ENCODE data around the gene SIRT1. TPM values are rescaled to one million over a fixed set of nuclear protein-coding genes. Genes with fewer than 3 reads are reported as not detected.
A peak's percentile ranks its signal among the peaks of the same experiment; 100 is the strongest.

Gene SIRT1
- total RNA-seq, 4 donors from 2014 or later, result 18.7 to 21.5 (median 19.9) TPM

DNA sequence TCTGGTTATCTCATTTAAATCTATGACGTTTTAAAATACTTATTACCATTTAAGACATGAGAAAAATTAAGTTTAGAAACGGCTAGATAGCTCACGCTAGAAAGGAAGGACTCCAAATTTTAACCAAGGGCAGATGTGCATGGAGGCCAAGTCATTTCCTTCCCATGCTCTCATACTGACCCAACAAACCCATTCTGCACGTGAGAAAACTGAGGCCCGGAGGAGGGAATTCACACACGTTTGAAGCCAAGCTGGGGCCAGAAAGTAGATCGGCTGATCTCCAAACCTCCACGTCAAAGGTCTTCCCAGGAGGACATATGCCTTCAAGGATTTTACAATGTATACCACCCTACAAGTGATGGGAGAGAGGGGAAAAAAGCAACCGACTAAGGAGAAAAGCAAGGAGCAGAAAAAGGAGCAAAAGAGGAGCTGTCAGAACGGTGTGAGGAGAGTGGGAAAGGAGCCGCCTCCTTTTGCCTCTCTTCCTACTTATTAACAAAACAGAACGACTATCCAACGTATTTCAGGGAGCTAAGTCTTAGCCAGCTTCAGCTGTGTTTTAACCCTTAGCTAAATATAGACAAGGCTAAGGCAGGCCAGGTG lies 645 bp upstream of the SIRT1 start:
- peaks cover 18% of the 10 kb centered on the region in 2 donors for H3K4me1 ChIP-seq
- in situ Hi-C loops (cut with MboI; ENCODE audit: low sequenced_read_pairs in 4 of 4) (loop anchor here in 2 of 4 donors (10.0 to 25.0 kb wide), 3 partner anchors 178 to 453 kb away; partner anchors contain the start of genes HERC4 (in 1 of the 2), HNRNPH3 (in 1 of the 2) and PBLD (in 1 of the 2)), intact Hi-C loops (cut with DNase I; ENCODE audit: low total_unique reads) (loop anchor here (1.0 to 10.0 kb wide), 6 partner anchors 28 to 447 kb away; partner anchors contain the start of gene HERC4)
- H3K27ac ChIP-seq, result peak overlapping the region; percentile 87 to 96 (median 94)
- TF ChIP-seq POLR2A (IDR thresholded peaks at IDR 0.05), result no peak
- TF ChIP-seq, protein P1, sequence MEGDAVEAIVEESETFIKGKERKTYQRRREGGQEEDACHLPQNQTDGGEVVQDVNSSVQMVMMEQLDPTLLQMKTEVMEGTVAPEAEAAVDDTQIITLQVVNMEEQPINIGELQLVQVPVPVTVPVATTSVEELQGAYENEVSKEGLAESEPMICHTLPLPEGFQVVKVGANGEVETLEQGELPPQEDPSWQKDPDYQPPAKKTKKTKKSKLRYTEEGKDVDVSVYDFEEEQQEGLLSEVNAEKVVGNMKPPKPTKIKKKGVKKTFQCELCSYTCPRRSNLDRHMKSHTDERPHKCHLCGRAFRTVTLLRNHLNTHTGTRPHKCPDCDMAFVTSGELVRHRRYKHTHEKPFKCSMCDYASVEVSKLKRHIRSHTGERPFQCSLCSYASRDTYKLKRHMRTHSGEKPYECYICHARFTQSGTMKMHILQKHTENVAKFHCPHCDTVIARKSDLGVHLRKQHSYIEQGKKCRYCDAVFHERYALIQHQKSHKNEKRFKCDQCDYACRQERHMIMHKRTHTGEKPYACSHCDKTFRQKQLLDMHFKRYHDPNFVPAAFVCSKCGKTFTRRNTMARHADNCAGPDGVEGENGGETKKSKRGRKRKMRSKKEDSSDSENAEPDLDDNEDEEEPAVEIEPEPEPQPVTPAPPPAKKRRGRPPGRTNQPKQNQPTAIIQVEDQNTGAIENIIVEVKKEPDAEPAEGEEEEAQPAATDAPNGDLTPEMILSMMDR (IDR thresholded peaks at IDR 0.05 in 4 of 5, conservative IDR thresholded peaks at IDR 0.05 in 1 of 5), result no peak
- peaks cover 0 to 23% of the 10 kb centered on the region in 2 donors for H3K36me3 ChIP-seq
- H3K27me3 ChIP-seq, result no peaks in the 10 kb centered on the region
- peak in 1 of 2 donors; percentile 16 for DNase-seq
- H3K4me3 ChIP-seq, result peak overlapping the region; percentile 74 to 86 (median 79)
- H3K9me3 ChIP-seq, result no peaks in the 10 kb centered on the region
- ATAC-seq, result peak; percentile 55 to 67

DNA sequence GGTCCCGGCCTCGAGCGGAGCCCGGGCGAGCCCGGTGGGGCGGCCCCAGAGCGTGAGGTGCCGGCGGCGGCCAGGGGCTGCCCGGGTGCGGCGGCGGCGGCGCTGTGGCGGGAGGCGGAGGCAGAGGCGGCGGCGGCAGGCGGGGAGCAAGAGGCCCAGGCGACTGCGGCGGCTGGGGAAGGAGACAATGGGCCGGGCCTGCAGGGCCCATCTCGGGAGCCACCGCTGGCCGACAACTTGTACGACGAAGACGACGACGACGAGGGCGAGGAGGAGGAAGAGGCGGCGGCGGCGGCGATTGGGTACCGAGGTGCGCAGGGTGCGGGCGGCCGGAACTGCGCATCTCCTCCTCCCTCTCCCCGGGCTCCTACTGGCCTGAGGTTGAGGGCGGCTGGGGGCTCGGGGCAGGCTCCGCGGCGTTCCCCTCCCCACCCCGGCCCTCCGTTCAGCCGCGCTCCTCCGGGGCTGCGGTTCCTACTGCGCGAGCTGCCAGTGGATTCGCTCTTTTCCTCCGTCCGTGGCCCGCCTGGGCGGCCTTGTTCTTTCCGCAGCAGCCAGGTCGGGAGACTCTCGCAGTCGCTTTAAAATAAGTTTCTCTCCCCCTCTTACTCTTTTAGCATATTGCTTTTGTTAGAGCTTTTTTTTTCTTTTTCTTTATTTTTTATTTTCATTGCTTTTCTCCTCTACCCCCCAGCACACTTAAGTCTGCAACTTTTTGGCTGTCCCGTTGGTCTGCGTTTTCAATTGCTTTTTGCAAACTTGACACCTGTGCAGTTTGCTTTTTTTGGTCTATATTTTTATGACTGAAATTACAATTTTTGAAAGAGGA lies 600 bp downstream of the SIRT1 start:
- intact Hi-C loops (cut with DNase I; ENCODE audit: low total_unique reads) (loop anchor here (1.0 to 10.0 kb wide), 6 partner anchors 29 to 446 kb away; partner anchors contain the start of gene HERC4), in situ Hi-C loops (cut with MboI; ENCODE audit: low sequenced_read_pairs in 4 of 4) (loop anchor here in 2 of 4 donors (10.0 to 25.0 kb wide), 3 partner anchors 177 to 452 kb away; partner anchors contain the start of genes HERC4 (in 1 of the 2), HNRNPH3 (in 1 of the 2) and PBLD (in 1 of the 2))
- H3K36me3 ChIP-seq, result peaks cover 0 to 35% of the 10 kb centered on the region in 2 donors
- no peaks in the 10 kb centered on the region for H3K27me3 ChIP-seq
- peak in 1 of 2 donors; percentile 72 for TF ChIP-seq POLR2A (IDR thresholded peaks at IDR 0.05)
- TF ChIP-seq, protein P1 (IDR thresholded peaks at IDR 0.05 in 4 of 5, conservative IDR thresholded peaks at IDR 0.05 in 1 of 5), result peak in 1 of 5 experiments; percentile 37
- peak overlapping the region; percentile 87 to 96 (median 94) for H3K27ac ChIP-seq
- DNase-seq (peak; percentile 77 to 78), ATAC-seq (peak; percentile 71 to 72)
- peaks cover 20 to 22% of the 10 kb centered on the region in 2 donors for H3K4me1 ChIP-seq
- H3K4me3 ChIP-seq, result peak overlapping the region; percentile 74 to 98 (median 85)
- no peaks in the 10 kb centered on the region for H3K9me3 ChIP-seq

DNA sequence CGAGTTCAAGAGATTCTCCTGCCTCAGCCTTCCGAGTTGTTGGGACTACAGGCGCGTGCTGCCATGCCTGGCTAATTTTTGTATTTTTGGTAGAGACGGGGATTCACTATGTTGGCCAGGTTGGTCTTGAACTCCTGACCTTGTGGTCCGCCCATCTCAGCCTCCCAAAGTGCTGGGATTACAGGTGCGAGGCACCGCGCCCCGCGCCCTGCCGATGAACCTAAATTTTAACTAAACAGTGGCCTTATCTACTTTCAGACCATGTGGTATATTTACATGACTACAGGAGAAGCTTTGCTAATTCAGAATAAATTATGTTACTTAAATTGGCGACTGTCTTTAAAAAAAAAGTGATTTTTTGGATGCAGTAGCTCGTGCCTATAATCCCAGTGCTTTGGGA lies 9.2 kb downstream of the SIRT1 start:
- DNase-seq (no peak), ATAC-seq (no peak)
- Histone ChIP-seq H3K27ac (no peak overlapping the region), H3K4me3 (no peak overlapping the region), H3K9me3 (no peaks in the 10 kb centered on the region), H3K4me1 (peaks cover 5 to 8% of the 10 kb centered on the region in 2 donors), H3K36me3 (peaks cover 0 to 88% of the 10 kb centered on the region in 2 donors), H3K27me3 (no peaks in the 10 kb centered on the region)
- intact Hi-C loops (cut with DNase I; ENCODE audit: low total_unique reads), result no loop called here
- TF ChIP-seq, protein P1 (IDR thresholded peaks at IDR 0.05 in 4 of 5, conservative IDR thresholded peaks at IDR 0.05 in 1 of 5), result no peak
- TF ChIP-seq POLR2A (IDR thresholded peaks at IDR 0.05), result no peak
- in situ Hi-C loops (cut with MboI; ENCODE audit: low sequenced_read_pairs in 4 of 4), result loop anchor here in 2 of 4 donors (25.0 kb wide), 2 partner anchors 169 to 444 kb away; partner anchors contain the start of genes HNRNPH3 (in 1 of the 2) and PBLD (in 1 of the 2)

DNA sequence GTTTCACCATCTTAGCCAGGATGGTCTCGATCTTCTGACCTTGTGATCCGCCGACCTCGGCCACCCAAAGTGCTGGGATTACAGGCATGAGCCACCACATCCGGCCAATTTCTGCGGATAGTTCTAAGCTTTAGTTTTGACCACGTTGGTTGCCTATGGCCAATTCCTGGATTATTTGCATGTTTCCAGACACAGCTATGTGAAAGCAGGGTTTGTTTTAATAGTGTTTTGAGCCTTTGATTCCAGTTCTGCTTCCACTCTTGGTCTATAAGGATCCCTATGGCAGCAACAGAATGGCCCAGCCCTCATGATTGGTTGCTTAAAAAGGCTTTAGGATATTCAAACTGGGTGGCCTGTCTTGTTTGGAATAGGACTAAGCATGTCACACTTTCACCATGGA lies 19.1 kb downstream of the SIRT1 start:
- in situ Hi-C loops (cut with MboI; ENCODE audit: low sequenced_read_pairs in 4 of 4) (no loop called here), intact Hi-C loops (cut with DNase I; ENCODE audit: low total_unique reads) (no loop called here)
- DNase-seq, result no peak
- peaks cover 5 to 7% of the 10 kb centered on the region in 2 donors for H3K4me1 ChIP-seq
- H3K9me3 ChIP-seq, result no peaks in the 10 kb centered on the region
- TF ChIP-seq, protein P1 (IDR thresholded peaks at IDR 0.05 in 4 of 5, conservative IDR thresholded peaks at IDR 0.05 in 1 of 5), result no peak
- TF ChIP-seq POLR2A (IDR thresholded peaks at IDR 0.05), result no peak
- peaks cover 0 to 39% of the 10 kb centered on the region in 2 donors for H3K36me3 ChIP-seq
- no peak overlapping the region for H3K4me3 ChIP-seq
- H3K27me3 ChIP-seq, result no peaks in the 10 kb centered on the region
- ATAC-seq, result no peak
- H3K27ac ChIP-seq, result no peak overlapping the region

All from gastrocnemius medialis (tissue), 4 donors.